ENCODE results near the gene DNAH14. TPM values are rescaled to one million over a fixed set of nuclear protein-coding genes. Genes with fewer than 3 reads are reported as not detected.
"Not testable (repeated sequence)": the region's sequence is repeated elsewhere in the genome, so short reads cannot be mapped to it uniquely, and the experiment has no call there.

DNAH14 gene
- total RNA-seq, 4 donors from 2014 or later: 4.1 to 84.0 (median 11.4) TPM

DNA sequence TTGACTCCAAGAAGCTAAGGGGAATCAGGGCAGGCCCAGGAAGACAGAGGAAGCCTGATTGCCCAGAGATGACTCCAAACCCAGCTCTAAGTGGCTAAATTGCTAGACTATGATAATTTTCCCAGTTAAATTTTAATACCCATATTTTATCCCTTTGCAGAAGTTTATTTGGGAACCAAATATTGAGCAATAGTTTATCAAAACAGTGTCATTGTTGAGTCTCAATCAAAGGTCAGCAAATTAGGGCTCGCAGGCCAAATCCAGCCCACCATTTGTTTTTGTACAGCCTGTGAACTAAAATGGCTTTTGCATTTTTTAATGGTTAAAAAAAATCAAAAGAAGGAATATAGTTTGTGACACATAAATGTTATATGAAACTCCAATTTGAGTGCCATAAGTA, 451.2 kb downstream of the DNAH14 start:
- H3K9me3 ChIP-seq: no peaks in the 10 kb centered on the region
- in situ Hi-C loops (cut with MboI; ENCODE audit: low pct_ligation_motif_present in 1 of 4, low pct_unique_long_range_greater_than_20kb in 1 of 4, low sequenced_read_pairs in 3 of 4) (no loop called here), intact Hi-C loops (cut with DNase I; ENCODE audit: low total_unique reads) (no loop called here)

DNA sequence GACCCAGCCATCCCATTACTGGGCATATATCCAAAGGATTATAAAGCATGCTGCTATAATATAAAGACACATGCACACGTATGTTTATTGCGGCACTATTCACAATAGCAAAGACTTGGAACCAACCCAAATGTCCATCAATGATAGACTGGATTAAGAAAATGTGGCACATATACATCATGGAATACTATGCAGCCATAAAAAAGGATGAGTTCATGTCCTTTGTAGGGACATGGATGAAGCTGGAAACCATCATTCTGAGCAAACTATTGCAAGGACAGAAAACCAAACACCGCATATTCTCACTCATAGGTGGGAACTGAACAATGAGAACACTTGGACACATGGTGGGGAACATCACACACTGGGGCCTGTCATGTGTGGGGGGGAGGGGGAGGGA, 457.4 kb downstream of the DNAH14 start:
- in situ Hi-C loops (cut with MboI; ENCODE audit: low pct_ligation_motif_present in 1 of 4, low pct_unique_long_range_greater_than_20kb in 1 of 4, low sequenced_read_pairs in 3 of 4); H3K9me3 ChIP-seq; H3K4me3 ChIP-seq; H3K36me3 ChIP-seq; H3K27ac ChIP-seq; DNase-seq; intact Hi-C loops (cut with DNase I; ENCODE audit: low total_unique reads); H3K4me1 ChIP-seq; H3K27me3 ChIP-seq: not testable (repeated sequence)
- WGBS, 2 donors (ENCODE audit: low coverage in 1 of 2): 93% methylated on average over 3 of the region's 3 CpGs; no CpG with 5 or more reads in 1 of the 2 donors

More for the DNA sequence above, 451.2 kb downstream of the DNAH14 start:
- TF ChIP-seq EP300 (IDR thresholded peaks at IDR 0.05; ENCODE audit: low read depth): no peak
- TF ChIP-seq, protein P1, sequence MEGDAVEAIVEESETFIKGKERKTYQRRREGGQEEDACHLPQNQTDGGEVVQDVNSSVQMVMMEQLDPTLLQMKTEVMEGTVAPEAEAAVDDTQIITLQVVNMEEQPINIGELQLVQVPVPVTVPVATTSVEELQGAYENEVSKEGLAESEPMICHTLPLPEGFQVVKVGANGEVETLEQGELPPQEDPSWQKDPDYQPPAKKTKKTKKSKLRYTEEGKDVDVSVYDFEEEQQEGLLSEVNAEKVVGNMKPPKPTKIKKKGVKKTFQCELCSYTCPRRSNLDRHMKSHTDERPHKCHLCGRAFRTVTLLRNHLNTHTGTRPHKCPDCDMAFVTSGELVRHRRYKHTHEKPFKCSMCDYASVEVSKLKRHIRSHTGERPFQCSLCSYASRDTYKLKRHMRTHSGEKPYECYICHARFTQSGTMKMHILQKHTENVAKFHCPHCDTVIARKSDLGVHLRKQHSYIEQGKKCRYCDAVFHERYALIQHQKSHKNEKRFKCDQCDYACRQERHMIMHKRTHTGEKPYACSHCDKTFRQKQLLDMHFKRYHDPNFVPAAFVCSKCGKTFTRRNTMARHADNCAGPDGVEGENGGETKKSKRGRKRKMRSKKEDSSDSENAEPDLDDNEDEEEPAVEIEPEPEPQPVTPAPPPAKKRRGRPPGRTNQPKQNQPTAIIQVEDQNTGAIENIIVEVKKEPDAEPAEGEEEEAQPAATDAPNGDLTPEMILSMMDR (IDR thresholded peaks at IDR 0.05): no peak
- no peak for TF ChIP-seq POLR2AphosphoS5 (IDR thresholded peaks at IDR 0.05)
- TF ChIP-seq POLR2A (IDR thresholded peaks at IDR 0.05): no peak
- no peak overlapping the region for H3K4me3 ChIP-seq
- no peaks in the 10 kb centered on the region for H3K4me1 ChIP-seq
- no peak overlapping the region for H3K27ac ChIP-seq
- DNase-seq: no peak
- no peaks in the 10 kb centered on the region for H3K36me3 ChIP-seq
- WGBS, 2 donors (ENCODE audit: low coverage in 1 of 2): 71 to 94% methylated on average over 1 of the region's 1 CpG
- no peaks in the 10 kb centered on the region for H3K27me3 ChIP-seq

DNA sequence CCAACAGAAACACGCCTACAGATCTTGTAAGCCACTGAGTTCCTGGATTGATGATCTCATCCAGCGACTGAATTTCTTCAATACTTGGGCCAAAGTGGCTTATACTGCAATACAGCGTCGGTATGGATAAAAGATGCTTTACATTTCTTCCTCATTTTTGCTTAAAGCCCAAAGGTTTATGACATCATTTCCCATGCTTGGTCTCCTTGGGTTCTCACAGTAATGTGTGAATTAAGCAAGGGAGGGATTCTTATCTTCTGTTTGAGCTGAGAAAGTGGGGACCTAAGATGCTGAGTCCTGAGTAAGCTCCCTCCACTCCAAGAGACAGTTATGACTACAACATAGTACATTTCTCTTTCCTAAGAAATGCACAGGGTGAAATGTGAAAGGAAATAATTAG, 458.9 kb downstream of the DNAH14 start:
- Histone ChIP-seq H3K27me3 (no peaks in the 10 kb centered on the region), H3K4me1 (no peaks in the 10 kb centered on the region), H3K9me3 (no peaks in the 10 kb centered on the region), H3K36me3 (no peaks in the 10 kb centered on the region), H3K4me3 (no peak overlapping the region), H3K27ac (no peak overlapping the region)
- in situ Hi-C loops (cut with MboI; ENCODE audit: low pct_ligation_motif_present in 1 of 4, low pct_unique_long_range_greater_than_20kb in 1 of 4, low sequenced_read_pairs in 3 of 4) (no loop called here), intact Hi-C loops (cut with DNase I; ENCODE audit: low total_unique reads) (no loop called here)
- no peak for TF ChIP-seq POLR2A (IDR thresholded peaks at IDR 0.05)
- no peak for TF ChIP-seq POLR2AphosphoS5 (IDR thresholded peaks at IDR 0.05)
- no peak for TF ChIP-seq EP300 (IDR thresholded peaks at IDR 0.05; ENCODE audit: low read depth)
- TF ChIP-seq, protein P1 (IDR thresholded peaks at IDR 0.05): no peak
- 75 to 100% methylated on average over 2 to 4 of the region's 4 CpGs for WGBS, 2 donors (ENCODE audit: low coverage in 1 of 2)
- no peak for DNase-seq

DNA sequence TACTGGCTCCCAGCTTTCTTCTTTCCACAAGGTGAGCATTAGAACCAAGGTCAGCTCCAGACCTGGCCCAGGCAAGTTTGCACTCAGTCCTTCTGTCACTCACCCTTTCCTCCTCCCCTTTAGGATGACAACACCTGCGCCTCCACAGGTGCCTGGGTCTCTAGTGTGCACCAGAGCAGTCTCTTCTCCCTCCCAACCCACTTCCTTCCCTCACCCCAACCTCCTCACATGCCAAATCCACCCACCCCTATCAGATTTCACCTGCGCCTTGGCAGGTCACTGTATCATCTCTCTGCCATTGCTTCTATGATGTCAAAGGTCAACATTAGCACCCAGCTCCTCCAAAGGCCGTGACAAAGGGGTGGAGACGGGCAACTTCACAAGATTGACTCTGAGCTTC, 460.4 kb downstream of the DNAH14 start:
- no peaks in the 10 kb centered on the region for H3K36me3 ChIP-seq
- no peaks in the 10 kb centered on the region for H3K27me3 ChIP-seq
- DNase-seq: no peak
- H3K4me1 ChIP-seq: no peaks in the 10 kb centered on the region
- 88 to 100% methylated on average over 1 to 4 of the region's 4 CpGs for WGBS, 2 donors (ENCODE audit: low coverage in 1 of 2)
- in situ Hi-C loops (cut with MboI; ENCODE audit: low pct_ligation_motif_present in 1 of 4, low pct_unique_long_range_greater_than_20kb in 1 of 4, low sequenced_read_pairs in 3 of 4): no loop called here
- no peaks in the 10 kb centered on the region for H3K9me3 ChIP-seq
- no peak for TF ChIP-seq POLR2AphosphoS5 (IDR thresholded peaks at IDR 0.05)
- TF ChIP-seq, protein P1 (IDR thresholded peaks at IDR 0.05): no peak
- no peak for TF ChIP-seq POLR2A (IDR thresholded peaks at IDR 0.05)
- no peak for TF ChIP-seq EP300 (IDR thresholded peaks at IDR 0.05; ENCODE audit: low read depth)
- no peak overlapping the region for H3K27ac ChIP-seq
- intact Hi-C loops (cut with DNase I; ENCODE audit: low total_unique reads): no loop called here
- no peak overlapping the region for H3K4me3 ChIP-seq

DNA sequence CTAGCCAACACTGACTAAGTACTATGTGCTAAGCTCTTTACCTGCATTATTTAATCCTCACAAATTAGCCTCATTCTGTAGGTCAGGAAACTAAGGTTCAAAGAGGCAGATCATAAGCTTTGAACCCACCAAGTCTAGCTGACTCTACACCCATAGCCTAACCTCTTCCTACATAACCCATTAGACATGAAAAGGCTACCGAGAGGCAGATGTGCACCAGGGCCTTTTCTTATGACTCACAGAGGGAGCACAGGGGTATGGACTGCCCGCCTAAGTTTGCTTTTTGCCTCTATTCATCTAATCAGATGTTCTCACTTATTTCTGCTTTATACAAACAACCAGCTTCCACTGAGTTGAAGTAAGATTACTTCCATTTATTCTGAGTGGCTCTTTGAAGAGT, 466.9 kb downstream of the DNAH14 start:
- no peak overlapping the region for H3K27ac ChIP-seq
- TF ChIP-seq POLR2A (IDR thresholded peaks at IDR 0.05) (no peak), POLR2AphosphoS5 (IDR thresholded peaks at IDR 0.05) (no peak), EP300 (IDR thresholded peaks at IDR 0.05; ENCODE audit: low read depth) (no peak)
- TF ChIP-seq, protein P1 (IDR thresholded peaks at IDR 0.05): no peak
- H3K27me3 ChIP-seq: no peaks in the 10 kb centered on the region
- H3K4me1 ChIP-seq: no peaks in the 10 kb centered on the region
- H3K36me3 ChIP-seq: peaks cover 0 to 10% (median 2%) of the 10 kb centered on the region in 4 donors
- H3K9me3 ChIP-seq: no peaks in the 10 kb centered on the region
- WGBS, 2 donors (ENCODE audit: low coverage in 1 of 2): 83 to 84% methylated on average over 2 of the region's 2 CpGs
- no peak overlapping the region for H3K4me3 ChIP-seq
- intact Hi-C loops (cut with DNase I; ENCODE audit: low total_unique reads) (no loop called here), in situ Hi-C loops (cut with MboI; ENCODE audit: low pct_ligation_motif_present in 1 of 4, low pct_unique_long_range_greater_than_20kb in 1 of 4, low sequenced_read_pairs in 3 of 4) (no loop called here)
- DNase-seq: no peak
